ENCODE data around the gene OOSP4A. TPM values are rescaled to one million over a fixed set of nuclear protein-coding genes. Genes with fewer than 3 reads are reported as not detected.

Gene OOSP4A
- total RNA-seq, 1 experiment from 2014 or later = not detected

Other genes with a start within 250 kb of the OOSP4A start
- 75.8 and 82.8 TPM in 2 replicates for gene STX3, start 208.7 kb upstream of the OOSP4A start, total RNA-seq (2014; rRNA removed; shearing (Covaris generic))
- 59.8 and 61.8 TPM in 2 replicates for gene MRPL16, start 153.3 kb upstream of the OOSP4A start, total RNA-seq (2014; rRNA removed; shearing (Covaris generic))
- gene CBLIF, start 118.5 kb upstream of the OOSP4A start, total RNA-seq (2014; rRNA removed; shearing (Covaris generic)) = 0.55 TPM in 1 of 2 replicates, not detected in the other
- 219 and 227 TPM in 2 replicates for gene TCN1, start 97.5 kb upstream of the OOSP4A start, total RNA-seq (2014; rRNA removed; shearing (Covaris generic))
- gene OOSP3, start 85.3 kb upstream of the OOSP4A start, total RNA-seq (2014; rRNA removed; shearing (Covaris generic)) = not detected in 2 replicates
- not detected in 2 replicates for gene OOSP1, start 25.6 kb upstream of the OOSP4A start, total RNA-seq (2014; rRNA removed; shearing (Covaris generic))
- not detected in 2 replicates for gene OOSP4B, start 53.1 kb downstream of the OOSP4A start, total RNA-seq (2014; rRNA removed; shearing (Covaris generic))
- not detected in 2 replicates for gene OOSP2, start 76.4 kb downstream of the OOSP4A start, total RNA-seq (2014; rRNA removed; shearing (Covaris generic))
- gene MS4A3, start 92.6 kb downstream of the OOSP4A start, total RNA-seq (2014; rRNA removed; shearing (Covaris generic)) = not detected in 2 replicates
- not detected in 2 replicates for gene MS4A2, start 124.6 kb downstream of the OOSP4A start, total RNA-seq (2014; rRNA removed; shearing (Covaris generic))
- 0.53 TPM in 1 of 2 replicates, not detected in the other for gene MS4A6A, start 219.1 kb downstream of the OOSP4A start, total RNA-seq (2014; rRNA removed; shearing (Covaris generic))

Measured in SK-MEL-5 (cell line).